HTERT RPE-1 (cell line): ENCODE measurements around the gene ZNF385B.
"Not testable (repeated sequence)": the region's sequence is repeated elsewhere in the genome, so short reads cannot be mapped to it uniquely, and the experiment has no call there.

ENCODE experiments used
- in situ Hi-C: fragments of 300-500 bp; cut with MboI; formaldehyde crosslinking; loops from 4 replicates; pipeline ENCODE4 v1.14.3; 2020; ENCODE audit warnings: low sequenced_read_pairs

ZNF385B gene

DNA sequence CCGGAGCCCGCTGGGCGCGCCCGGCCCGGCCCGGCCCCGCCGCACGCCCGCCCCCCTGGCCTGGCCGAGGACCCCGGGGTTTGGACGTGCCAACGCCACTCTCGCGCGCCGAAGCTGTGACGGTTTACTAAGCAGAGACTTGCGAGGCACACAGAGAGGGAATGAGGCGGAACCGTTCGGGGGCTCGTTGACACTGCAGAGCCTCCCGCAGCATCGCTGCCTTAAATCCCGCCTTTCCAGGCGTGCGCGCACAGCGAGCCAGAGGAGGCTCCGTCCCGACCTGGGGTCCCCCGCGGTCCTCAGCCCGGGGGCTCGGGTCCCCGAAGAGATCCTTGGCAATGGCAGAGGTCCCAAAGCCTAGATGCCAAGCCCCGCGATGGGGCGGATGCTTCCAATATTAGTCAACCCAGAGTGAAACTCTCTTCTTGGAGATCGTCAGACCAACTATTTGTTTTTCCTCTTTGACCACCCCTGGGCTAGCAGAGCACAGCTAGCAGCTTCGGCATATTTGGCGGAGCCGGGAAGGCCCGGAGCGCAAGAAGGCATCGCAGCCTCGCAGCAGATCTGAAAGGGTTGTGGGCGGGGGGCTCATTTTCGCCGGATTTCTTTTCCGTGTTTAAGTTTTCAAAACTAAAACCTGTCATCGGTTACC, at the start of gene ZNF385B:
Gene ZNF385B (minus strand): TSS at position 197 of the 652 bp plus-strand sequence.
- in situ Hi-C loops, result no loop called here

DNA sequence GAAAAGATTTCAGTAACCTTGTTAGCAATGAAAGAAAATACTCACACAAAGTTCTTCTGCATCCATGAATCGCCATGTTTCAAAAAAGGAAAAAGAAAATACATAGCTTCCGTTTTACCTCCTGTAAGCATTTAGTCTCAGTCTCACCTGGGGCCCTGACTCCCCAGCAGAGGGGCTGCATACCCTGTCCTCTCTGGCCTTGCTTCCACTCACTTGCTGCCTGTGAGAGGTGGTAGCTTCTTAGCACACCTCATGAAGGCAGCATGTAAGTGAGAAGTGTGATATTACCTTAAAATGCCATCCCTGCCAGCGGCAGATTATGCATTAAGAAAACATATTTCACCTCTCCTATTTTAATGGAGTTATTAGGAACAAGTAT, 49.3 kb upstream of the ZNF385B start:
- in situ Hi-C loops, result no loop called here

DNA sequence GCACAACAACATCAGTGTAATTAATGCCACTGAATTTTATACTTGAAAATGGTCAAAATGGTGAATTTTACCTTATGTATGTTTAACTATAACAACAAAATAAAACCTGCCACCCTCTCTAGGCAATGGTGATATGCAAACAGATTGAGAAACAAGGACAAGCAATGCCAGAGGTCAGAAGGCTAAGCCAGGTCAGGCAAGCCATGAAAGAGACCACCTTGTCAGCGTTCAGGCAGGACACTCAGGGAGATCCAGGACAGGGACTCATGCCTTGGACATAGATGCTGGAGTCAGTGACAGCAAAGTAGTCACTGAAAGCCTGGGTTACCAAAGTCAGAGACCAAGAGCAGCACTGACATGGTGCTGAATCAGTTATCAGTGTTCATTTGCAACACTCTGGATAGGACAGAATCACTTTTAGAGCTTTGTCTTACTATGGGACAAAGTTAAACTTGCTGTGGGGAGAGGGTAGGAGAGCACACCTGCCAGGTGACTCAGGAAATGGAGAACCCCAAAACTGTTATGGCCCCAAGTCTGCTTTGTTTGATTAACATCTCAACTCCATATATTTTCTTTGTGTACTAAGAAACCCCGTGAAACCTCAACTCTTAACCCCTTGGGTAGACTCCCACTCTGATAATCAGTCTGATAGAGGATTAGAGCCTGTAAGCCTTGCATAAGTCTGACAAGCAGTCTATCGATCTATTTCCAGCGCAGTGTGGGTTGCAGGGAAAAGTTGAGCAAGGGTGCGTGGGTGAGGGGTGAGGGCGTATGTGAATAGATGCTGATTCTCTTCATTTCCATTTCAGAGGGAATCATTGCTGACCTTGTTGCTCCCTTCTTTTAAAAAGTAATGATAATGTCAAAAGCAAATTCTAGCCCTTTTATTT, 48.7 kb upstream of the ZNF385B start:
- in situ Hi-C loops, result no loop called here

DNA sequence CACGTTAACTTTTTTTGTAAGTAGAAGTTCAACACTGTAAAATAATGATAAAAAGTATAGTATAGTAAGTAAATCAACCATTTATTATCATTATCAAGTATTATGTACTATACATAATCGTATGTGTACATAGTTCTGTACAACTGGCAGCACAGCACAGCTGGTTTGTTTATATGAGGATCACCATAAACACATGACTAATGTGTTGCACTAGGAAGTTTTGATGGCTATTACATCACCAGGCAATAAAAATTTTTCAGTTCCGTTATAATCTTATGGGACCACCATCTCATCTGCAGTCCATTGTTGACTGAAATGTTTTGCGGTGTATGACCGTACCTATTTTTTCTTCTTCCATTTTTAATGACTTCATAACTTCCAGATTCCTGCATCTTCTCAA, 39.2 kb upstream of the ZNF385B start:
- in situ Hi-C loops, result no loop called here

DNA sequence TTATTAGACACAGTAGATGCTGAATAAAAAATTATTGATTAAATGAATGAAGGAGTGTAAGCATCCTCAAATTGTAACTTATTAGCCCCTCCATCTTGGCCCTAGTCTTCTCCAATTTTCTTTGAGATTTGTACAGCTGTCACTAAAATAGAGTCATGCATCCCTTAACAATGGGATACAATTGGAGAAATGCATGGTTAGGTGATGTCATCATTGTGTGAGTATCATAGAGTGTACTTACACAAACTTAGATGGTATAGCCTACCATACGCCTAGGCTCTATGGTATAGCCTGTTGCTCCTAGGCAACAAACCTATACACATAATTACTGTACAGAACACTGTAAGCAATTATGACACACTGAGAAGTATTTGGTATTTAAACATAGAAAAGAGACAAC, 38.3 kb upstream of the ZNF385B start:
- in situ Hi-C loops, result no loop called here

DNA sequence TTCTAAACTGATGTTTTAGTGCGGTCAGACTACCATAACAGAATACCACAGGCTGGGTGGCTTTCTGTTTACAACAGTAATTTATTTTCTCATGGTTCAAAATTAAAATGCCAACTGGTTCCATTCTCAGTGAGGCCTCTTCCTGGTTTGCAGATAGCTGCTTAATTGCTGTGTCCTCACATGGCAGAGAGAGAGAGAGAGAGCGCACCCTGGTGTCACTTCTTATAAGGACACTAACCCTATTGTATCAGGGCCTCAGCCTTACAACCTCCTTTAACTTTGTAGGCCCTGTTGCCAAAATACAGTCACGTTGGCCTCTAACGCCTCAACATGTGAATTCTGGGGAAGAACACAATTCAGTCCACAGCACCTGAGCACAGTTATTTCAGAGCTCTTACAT, 37.5 kb upstream of the ZNF385B start:
- in situ Hi-C loops, result no loop called here

DNA sequence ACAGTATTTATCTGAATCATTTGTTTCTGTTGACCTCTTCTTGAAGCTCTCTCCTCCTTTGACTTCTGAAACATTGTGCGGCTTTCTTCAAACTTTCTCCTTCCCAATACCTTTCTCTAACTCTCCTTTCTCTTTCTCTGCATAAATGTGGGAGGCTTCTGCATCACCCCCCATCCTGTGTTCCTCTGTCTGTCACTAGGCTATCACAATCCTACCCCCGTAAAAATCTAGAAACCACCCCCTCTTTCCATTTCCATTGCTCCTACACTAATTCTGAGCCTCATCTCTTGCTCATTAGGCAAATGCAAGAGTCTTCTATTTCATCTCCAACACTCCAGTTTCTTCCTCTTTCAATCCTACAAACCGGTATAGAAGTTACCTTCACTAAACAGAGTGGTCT, 32.2 kb upstream of the ZNF385B start:
- in situ Hi-C loops, result no loop called here

DNA sequence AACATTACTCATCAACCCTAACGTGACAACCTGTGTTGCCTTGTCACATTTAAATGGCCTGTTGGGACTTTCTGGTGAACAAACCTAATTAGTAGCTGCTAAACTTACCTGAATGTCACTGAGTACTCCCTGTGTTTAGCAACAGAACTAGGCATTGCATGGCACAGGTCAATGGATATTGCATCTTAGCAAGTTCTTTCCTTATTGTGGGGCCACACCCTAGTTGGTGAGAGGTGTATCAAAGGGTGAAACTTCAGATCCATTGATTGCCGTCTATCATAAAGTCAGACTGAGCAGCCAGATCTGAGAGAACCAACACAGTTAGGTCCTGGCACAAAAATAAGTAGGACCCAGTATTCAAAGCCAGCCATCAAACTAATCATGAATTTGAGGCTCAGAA, 29.8 kb upstream of the ZNF385B start:
- in situ Hi-C loops, result no loop called here

DNA sequence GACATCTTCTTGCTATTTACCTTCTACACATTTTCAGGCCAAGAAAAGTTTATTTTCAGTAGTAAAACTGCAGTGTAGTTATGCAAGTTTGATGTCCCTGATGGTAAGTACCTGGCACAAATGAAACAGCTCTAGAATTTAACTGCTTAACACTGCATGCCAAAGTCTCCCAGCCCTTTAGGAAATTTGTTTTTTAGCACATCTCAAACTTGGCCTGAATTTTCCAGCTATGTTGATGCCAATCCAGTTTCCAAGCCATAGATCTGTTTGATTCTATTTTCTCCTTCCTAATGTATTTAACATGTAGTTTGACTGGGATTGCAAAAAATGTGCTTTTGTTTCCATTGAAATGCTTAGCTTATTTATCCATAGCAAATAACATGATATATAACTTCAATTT, 29.3 kb upstream of the ZNF385B start:
- in situ Hi-C loops, result no loop called here

DNA sequence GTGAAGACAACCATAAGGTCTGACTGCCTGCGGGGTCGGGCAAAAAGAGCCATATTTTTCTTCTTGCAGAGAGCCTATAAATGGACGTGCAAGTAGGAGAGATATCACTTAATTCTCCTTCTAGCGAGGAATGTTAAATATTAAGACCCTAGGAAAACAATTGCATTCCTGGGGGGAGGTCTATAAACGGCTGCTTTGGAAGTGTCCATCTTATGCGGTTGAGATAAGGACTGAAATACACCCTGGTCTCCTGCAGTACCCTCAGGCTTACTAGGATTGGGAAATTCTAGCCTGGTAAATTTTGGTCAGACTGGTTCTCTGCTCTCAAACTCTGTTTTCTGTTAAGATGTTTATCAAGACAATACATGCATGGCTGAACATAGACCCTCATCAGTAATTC, 27.2 kb upstream of the ZNF385B start:
- in situ Hi-C loops, result not testable (repeated sequence)

DNA sequence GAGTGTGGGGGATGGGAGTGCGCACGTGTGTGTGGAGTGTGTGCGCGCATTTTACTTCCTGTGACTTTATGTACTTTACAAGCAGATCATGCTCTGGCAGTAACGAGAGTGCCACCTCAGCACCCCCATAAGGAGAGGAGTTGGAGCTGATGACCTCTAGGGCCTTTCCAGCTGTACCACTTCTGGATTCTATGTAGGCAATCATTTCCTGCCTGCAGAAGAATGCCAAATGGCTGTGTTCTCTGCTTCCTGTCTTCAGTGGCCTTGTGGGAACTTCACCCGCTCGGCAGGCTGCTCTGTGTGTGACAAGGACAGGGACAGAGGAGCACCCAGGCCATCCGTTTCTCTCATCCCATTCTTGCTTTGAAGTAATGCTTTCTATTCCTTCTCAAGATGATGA, 22.8 kb upstream of the ZNF385B start:
- in situ Hi-C loops, result no loop called here

DNA sequence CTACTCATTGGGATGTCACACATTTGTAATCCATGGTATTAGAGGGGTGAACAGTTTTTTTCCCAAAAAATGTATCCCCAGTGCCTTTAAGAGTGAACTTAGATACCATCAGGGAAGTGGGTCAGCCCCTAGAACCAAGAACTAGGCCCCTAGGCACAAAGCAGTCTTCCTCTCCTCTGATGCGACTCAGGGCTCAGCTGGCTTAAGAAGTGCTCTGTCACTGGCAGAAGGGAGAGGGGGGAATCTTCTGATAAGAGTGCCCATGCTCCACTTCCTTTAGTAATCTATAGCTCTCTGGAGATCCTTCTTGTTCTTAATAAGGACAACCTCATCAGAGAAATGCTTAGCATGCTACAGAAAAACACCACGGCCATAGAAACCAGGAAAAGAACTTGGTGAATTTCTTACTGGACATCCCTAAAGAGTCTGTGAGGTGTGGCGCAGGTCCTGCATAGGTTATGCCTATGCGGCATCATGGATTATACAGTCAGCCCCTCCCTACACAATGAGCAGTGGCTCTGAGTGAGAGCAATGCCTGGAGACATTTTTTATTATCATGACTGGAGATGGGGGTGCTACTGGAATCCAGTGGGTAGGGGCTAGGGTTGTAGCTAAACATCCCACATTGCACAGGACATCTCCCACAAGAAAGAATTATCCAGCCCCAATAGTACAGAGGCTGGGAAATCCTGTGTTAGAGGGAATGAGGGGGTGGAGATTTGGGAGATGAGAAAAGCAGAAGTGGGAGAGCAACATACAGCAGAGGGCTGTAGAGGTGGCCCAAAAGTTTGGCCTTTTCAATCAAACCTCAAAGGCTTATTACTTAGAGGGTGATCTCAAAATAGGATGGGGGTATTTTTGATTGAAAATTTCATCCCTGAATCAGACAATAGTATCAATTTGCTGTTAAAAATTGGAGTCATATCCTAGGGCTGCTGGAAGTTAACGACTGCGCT, 21.7 kb upstream of the ZNF385B start:
- in situ Hi-C loops, result no loop called here

DNA sequence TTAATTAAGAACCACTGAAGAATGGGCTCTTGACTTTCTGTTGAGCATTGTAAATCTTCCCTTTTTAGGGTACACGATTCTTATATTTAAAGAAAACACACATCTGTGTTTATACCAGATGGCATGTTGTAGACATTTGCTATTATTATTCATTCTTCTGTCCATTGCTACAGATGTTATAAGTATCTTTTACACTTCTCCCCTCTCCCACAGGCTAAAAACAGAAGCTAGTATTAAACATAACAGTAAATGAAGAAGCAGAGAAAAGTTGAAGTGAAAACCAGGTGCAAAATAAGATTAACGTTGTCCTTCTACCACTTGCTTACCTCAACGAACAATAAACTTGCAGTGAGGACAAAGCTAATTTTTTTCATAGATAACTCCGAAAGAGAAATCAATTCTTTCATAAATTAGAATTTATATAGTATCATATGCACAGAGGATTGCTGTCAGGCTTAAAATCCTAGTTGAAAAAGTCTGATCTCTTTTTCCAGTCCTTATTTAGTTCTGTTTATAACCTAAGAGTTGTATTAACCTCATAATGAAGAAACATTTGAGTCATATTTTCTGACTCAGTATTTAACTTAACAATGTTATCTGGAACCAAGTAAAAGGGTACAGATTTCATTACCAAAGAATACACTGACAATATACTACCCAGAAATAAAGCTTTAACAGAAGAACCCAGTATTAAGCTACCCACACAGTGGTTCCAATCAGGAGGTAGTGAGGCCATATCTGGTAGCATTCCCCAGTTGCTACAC, 16.4 kb upstream of the ZNF385B start:
- in situ Hi-C loops, result no loop called here

DNA sequence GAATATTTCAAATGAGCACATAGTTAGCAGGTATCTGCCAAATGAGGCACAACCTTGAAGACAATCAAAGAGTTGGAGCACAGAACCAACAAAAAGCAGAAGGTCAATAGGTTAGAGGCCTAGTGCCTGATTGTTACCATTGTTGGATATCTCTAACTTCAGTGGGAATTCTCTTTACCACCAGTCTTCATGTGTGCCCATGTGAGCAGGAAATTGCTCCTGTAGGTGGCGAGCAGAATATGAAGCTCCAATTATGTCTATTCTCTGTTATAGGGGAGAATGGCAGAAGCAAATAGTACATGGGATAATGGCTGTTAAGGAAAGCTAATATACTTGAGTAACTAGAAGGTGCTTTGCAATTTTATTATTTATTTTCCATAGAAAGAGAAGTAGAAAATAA, 14.9 kb upstream of the ZNF385B start:
- in situ Hi-C loops, result no loop called here

DNA sequence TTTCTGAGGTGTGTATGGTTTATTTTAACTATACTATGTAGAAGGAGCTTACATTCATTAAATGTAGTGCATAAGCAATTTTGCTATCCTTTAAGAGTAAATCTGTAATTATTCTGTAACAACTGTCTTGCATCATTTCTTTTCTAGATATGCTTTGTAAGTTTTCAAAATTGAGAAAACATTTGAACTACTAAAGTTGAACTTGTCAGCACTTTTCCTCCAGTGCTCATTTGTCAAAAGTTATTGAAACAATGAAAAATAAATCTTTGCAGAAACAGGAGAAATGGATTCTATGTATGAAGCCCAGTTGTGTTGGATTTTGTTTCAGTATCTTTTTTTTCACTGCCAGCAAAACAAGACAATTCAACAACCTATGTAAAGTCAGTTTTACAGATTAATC, 14.5 kb upstream of the ZNF385B start:
- in situ Hi-C loops, result no loop called here

DNA sequence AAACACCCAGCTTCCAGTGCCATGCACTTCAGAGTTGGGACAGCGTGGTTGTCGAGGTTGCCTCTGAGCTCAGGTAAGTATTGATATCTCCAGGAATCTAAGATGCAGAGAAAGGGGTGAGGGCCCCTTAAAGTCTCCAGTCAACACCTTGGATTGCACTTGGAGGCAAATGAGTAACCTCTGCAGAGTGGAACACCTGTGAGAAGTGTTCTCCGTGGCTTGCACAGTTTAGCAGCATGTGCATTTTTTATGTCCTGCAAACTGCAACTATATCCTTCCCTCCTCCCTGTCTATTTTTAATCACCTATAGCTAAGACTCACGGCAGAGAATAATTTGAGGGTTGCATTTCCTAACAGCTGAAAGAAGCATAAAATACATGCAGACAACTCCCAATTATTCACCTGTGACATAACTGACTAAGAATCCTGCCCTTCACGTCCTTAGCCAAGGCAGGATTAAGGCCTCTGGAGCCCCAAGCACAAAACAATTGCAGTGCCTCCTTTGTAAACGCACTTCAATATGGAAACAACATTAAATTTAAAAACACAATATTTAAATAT, 1.6 kb upstream of the ZNF385B start:
- in situ Hi-C loops, result no loop called here

DNA sequence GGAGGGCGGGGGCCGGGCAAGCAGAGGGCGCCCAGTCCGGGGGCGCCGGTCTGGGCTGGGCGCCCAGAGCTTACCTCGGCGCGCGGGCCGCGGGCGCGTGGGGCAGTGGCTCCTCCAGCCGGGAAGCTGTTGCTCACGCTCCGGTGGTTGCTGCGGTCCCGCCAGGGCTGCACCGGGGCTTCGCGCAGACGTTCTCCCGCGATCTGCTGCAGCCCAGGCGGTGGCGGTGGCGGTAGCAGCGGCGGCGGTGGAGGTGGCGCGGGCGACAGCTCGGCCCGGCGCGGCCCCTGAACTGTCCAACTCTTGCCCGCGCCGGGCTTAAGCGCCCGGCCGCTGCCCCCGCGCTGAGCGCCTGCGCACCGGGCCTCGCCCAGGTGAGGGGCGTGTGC, 391 bp downstream of the ZNF385B start:
- in situ Hi-C loops, result no loop called here

DNA sequence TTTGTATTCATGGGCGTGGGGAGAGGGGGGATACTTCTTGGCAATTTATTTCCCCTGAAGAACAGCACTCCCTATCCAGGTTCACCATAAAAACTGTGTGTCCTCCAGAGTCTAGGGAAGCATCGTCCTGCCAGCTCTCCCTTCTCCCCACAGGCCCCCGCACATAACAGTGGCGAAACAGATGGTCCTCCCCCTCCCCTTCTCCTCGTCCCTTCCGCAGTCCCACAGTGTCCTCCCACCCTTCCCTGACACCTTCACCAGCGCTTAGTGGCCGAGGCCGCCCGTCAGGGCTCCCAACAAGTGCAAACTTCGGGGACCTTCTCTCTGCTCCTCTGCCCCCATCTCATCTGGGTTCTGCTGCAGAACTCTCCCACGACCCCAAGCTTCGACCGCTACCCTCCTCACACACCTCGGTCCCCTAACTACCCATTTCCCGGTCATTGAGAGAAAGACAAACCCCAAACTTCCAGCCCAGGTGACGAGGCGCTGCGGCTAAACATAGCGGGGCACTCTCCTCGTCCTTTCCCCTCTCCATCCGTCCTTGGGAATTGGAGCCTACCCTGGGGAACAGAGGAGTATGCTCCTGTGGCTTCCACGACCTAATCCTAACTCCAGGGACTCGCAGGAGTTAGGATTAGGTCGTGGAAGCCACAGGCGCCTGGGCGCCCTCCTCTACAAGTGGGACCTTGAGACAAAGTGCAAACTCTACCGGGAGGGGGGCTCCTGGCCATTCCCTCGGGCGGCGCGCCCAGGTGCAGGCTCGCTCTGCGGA, 971 bp downstream of the ZNF385B start:
- in situ Hi-C loops, result no loop called here

DNA sequence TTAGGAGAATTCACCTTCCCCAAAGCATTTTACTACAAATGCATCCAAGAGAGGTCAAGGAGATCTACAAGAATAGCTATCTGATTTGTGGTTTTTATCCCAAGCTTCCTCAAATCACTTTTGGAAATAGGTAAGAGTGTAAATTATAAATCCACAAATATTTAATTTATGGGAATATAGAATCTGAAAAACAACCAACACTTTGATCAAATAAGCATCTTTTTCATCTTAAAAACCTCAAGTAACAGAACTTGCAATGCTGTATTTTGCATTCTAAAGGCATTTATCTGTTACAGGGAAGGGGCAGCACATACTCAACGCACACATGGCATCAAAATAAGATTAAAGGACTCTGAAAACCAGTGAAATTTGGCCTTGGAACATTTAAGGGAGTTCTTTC, 1.9 kb downstream of the ZNF385B start:
- in situ Hi-C loops, result no loop called here

DNA sequence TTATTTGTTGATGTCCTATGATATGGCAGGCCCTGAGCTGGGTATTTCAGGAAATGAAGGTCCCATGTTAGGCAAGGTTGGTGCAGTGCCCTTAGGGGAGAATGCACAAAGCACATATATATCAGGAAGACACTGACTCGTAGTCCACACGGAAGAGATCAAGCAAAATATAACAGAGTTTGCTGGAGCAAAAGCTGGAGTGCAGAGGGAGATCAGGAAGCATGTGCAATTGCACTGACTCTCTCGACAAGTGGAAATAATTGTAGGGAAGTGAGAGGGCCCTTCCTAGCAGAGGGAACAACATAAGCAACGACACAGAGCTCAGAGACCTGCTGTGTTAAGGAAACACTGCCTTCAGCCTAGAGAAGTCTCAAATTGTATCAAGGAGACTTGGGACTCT, 4.2 kb downstream of the ZNF385B start:
- in situ Hi-C loops, result no loop called here
